SK-N-SH (cell line): ENCODE results near the gene PSMB8.

ENCODE experiments used
- CTCF ChIP-seq: fragments of 200-600 bp; sonication (generic); IDR thresholded peaks from 2 replicates; pipeline ENCODE4 v1.6.1; 2017; ENCODE audit warnings: antibody characterized with exemption, mild to moderate bottlenecking, moderate library complexity
- EZH2phosphoT487 ChIP-seq: fragments of 200-600 bp; sonication (generic); IDR thresholded peaks from 2 replicates; pipeline ENCODE4 v1.6.1; 2017; ENCODE audit warnings: low read depth, mixed run types, mild to moderate bottlenecking, antibody characterized with exemption, moderate library complexity, borderline replicate concordance
- NFIC ChIP-seq: IDR thresholded peaks from 2 replicates; pipeline ENCODE4 v1.4.0; 2012; ENCODE audit warnings: borderline replicate concordance
- REST ChIP-seq: IDR thresholded peaks from 2 replicates; pipeline ENCODE4 v1.6.1; 2012; ENCODE audit warnings: mild to moderate bottlenecking, low read depth, low read length, moderate library complexity
- TAF1 ChIP-seq: IDR thresholded peaks from 2 replicates; pipeline ENCODE4 v1.6.1; 2012; ENCODE audit warnings: low read depth, mild to moderate bottlenecking, low read length, moderate library complexity, borderline replicate concordance
- YY1 ChIP-seq: IDR thresholded peaks from 2 replicates; pipeline ENCODE4 v1.4.0; 2012; ENCODE audit warnings: low read depth, mild to moderate bottlenecking
- TF ChIP-seq, protein P1 (sequence below): IDR thresholded peaks from 2 replicates; pipeline ENCODE4 v1.4.0; 2012; ENCODE audit warnings: low read depth

GRCh38 chr6:32847004-32847403 is 3.2 kb upstream of the PSMB8 start:
- no peak for TF ChIP-seq CTCF
- TF ChIP-seq REST: no peak
- TF ChIP-seq, protein P1, sequence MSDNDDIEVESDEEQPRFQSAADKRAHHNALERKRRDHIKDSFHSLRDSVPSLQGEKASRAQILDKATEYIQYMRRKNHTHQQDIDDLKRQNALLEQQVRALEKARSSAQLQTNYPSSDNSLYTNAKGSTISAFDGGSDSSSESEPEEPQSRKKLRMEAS: no peak
- no peak for TF ChIP-seq YY1
- no peak for TF ChIP-seq EZH2phosphoT487
- no peak for TF ChIP-seq TAF1
- no peak for TF ChIP-seq NFIC
